Right lobe of liver (tissue), 4 donors: ENCODE results near the gene PCNX2.

Experiments
- POLR2A ChIP-seq: fragments of 450-650 bp; IDR thresholded peaks from one replicate; pipeline ENCODE4 v1.6.1; 2017; ENCODE audit warnings: antibody characterized with exemption, mild to moderate bottlenecking
- TF ChIP-seq, protein P1 (sequence below), 4 donors: fragments of 200-600 bp in 3 of 4; fragments of 450-650 bp in 1 of 4; IDR thresholded peaks; one replicate each; pipeline versions ENCODE4 v1.5.1 to v1.8.0; 2016 to 2022; ENCODE audit warnings: antibody characterized with exemption in 4 of 4, mild to moderate bottlenecking in 2 of 4
- donor health status: DM: no; HTN: no; CAD: no.
- donor health status: DM: no; HTN: no; CAD: no.
- donor health status: DM: no; HTN: yes; CAD: no.

DNA sequence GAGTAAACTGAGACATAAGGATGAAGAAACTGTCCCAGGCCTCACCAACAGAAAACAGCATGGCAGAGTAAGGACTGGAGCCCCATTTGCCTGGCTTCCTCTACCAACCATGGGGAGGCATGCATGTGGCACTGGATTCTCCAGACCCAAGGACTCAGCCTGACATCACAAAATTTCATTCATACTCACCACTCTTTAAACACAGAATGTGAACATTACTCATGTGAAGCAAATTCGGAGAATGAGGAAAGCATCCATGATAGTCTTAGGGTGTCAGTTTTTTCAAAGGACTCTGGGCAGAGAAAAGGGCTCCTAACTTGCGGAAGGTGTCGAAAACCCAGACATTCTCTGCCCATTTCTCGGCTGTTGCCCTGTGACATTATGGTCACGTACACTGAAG is 83.9 kb downstream of the PCNX2 start:
- TF ChIP-seq POLR2A = no peak
- TF ChIP-seq, protein P1, sequence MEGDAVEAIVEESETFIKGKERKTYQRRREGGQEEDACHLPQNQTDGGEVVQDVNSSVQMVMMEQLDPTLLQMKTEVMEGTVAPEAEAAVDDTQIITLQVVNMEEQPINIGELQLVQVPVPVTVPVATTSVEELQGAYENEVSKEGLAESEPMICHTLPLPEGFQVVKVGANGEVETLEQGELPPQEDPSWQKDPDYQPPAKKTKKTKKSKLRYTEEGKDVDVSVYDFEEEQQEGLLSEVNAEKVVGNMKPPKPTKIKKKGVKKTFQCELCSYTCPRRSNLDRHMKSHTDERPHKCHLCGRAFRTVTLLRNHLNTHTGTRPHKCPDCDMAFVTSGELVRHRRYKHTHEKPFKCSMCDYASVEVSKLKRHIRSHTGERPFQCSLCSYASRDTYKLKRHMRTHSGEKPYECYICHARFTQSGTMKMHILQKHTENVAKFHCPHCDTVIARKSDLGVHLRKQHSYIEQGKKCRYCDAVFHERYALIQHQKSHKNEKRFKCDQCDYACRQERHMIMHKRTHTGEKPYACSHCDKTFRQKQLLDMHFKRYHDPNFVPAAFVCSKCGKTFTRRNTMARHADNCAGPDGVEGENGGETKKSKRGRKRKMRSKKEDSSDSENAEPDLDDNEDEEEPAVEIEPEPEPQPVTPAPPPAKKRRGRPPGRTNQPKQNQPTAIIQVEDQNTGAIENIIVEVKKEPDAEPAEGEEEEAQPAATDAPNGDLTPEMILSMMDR (IDR thresholded peaks at IDR 0.05) = no peak
